HFF-Myc (cell line): ENCODE measurements around the gene SH3PXD2A.

Experiments
- DNase-seq: peaks from one replicate; pipeline ENCODE4 v3.0.0-alpha.2; 2011; ENCODE audit warnings: low read depth; ENCODE audit errors: extremely low read depth
- H3K4me3 ChIP-seq: replicated peaks from 2 replicates; pipeline ENCODE4 v1.5.1; 2011; ENCODE audit warnings: low read depth, mild to moderate bottlenecking, control low read depth, low read length
- TF ChIP-seq, protein P1 (sequence below): IDR thresholded peaks from 2 replicates; pipeline ENCODE4 v1.5.1; 2012; ENCODE audit warnings: mild to moderate bottlenecking, low read depth, low read length, control low read depth; ENCODE audit errors: missing control alignments

The SH3PXD2A gene

DNA sequence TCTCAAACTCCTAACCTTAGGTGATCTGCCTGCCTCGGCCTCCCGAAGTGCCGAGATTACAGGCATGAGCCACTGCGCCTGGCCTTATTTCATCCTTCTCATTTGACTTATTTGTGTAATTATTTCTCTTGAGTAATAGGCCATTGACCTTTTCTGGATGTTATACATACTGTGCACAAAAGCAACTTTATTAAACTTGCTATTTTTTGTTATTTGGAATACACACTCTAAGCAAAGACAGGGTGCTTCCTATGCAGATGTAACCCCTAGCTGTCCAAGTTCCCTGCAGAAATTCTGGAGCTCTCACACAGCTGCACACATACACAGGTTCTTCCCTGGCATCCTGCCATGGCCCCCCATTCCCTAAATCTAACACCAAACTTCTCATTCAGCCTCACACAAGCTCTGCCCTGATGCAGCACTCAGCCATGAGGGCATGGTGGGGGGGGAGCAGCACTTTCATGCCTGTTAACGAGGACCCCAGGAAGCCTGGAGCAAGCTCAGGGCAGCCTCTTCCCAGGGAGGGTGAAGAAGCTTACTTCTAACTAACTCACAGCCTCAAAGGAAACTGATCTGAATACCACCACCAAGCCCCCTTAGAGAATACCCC lies 33.2 kb downstream of the SH3PXD2A start:
- TF ChIP-seq, protein P1, sequence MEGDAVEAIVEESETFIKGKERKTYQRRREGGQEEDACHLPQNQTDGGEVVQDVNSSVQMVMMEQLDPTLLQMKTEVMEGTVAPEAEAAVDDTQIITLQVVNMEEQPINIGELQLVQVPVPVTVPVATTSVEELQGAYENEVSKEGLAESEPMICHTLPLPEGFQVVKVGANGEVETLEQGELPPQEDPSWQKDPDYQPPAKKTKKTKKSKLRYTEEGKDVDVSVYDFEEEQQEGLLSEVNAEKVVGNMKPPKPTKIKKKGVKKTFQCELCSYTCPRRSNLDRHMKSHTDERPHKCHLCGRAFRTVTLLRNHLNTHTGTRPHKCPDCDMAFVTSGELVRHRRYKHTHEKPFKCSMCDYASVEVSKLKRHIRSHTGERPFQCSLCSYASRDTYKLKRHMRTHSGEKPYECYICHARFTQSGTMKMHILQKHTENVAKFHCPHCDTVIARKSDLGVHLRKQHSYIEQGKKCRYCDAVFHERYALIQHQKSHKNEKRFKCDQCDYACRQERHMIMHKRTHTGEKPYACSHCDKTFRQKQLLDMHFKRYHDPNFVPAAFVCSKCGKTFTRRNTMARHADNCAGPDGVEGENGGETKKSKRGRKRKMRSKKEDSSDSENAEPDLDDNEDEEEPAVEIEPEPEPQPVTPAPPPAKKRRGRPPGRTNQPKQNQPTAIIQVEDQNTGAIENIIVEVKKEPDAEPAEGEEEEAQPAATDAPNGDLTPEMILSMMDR: no peak
- no peak for DNase-seq
- H3K4me3 ChIP-seq: no peak overlapping the region

DNA sequence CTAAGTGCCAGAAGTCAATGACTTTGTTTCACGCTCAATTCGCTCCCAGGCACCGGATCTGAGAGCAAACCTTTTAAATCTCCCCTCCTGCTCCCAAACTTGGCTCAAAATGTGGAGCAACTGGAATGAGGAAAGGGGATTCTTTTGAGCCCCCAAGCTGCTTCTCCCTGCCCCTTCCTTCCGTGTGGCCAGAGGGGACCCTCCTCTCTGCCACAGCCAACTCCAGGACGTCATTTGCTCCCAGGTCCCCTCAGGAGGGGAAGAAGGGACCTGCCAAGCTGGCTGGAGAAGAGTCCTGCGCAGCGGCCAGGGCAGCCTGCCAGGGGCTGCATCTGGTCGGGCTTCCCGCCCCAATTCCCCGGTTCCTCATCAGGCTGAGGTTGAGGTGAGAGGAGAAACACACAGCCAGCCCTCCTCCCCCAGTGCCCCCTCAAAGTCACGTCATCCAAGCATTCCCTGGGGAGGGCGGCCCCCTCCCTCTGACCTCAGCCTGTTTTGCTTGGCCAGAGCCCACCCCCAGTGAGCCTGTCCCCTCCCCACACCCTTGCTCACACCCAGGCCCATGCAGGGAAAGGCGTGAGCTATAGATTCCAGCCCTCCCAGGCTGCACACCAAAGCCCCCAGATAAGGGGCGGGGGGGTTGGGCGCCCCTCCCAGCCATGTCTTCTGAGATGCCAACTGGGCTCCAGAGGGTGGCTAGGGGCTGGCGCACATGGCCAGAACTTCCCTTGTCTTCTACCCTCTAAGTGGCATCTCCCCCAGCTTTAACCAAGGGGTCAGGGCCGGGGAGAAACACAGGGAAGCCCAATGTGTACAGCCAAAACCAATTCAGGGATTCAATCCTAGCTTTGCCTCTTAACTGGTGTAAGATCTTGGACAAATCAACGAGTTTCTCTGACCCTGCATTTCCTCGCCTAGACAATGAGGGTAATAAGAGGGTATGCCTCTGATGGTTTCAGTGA lies 35.0 kb downstream of the SH3PXD2A start:
- TF ChIP-seq, protein P1: no peak
- DNase-seq: no peak
- H3K4me3 ChIP-seq: no peak overlapping the region

DNA sequence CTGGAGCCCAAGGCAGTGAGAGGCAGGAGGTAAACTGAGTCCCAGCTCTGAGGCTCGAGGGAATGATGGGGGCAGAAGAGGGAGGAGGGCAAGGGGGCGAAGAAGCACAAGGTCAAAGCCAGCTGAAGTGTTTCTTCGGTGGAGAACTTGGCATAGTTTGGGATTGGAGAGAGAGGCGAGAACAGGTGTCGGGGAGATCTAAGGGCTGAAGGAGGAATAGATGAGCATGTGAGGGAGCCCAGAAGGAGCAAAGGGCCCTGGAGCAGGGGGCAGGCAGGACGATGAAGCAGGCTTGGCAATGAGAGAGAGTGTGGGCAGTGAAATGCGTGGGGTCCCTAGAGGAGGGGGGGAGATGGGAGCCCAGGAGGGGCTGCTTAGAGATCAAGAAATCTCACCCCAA lies 35.9 kb downstream of the SH3PXD2A start:
- TF ChIP-seq, protein P1: no peak
- no peak overlapping the region for H3K4me3 ChIP-seq
- DNase-seq: no peak

DNA sequence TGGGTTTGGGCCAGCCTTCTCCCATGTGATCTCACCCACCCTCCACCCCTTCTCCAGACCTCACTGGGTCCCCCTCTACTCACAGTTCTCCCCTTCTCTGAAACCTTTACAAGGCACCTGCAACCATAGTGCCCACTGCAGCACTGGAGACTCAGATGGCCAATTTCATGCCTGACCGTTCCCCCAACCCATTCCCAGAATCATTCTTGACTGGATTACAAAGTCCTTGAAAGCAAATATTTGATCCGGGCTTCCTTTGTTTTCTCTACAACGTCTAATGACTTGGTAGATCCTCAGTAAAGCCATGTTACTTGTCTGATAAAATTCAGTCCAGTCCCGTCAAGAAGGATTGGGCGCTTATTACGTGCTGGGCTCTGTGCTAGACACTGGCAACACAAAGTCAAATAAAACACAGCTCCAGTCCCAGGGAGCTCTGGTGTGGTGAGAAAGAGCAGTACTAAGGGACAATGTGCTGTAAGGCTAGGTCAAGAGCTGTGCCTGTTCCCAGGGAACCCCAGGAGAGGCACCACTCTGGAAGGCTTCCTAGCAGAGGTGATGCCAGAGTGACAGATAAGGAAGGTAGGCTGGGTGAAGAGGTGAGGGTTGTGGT lies 36.5 kb downstream of the SH3PXD2A start:
- no peak overlapping the region for H3K4me3 ChIP-seq
- DNase-seq: no peak
- TF ChIP-seq, protein P1: no peak

DNA sequence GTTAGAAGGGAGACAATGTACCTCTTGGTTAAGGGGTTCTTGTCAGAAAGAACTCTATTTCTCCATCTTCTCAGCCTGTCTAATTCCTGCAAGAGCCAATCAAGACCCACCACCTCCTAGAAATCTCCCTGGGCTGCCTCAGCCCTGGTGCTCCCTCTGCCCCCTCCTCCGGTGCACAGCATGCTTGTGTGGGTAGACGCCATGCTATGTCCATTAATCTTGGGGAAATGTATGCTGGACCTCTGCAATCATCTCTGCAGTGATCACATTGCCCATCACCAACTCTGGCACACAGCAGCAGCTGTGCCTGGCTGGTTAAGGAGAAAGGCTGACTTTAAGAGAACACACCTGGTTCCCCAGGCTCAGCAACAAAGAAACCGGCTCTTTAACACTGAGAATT lies 37.3 kb downstream of the SH3PXD2A start:
- TF ChIP-seq, protein P1: no peak

DNA sequence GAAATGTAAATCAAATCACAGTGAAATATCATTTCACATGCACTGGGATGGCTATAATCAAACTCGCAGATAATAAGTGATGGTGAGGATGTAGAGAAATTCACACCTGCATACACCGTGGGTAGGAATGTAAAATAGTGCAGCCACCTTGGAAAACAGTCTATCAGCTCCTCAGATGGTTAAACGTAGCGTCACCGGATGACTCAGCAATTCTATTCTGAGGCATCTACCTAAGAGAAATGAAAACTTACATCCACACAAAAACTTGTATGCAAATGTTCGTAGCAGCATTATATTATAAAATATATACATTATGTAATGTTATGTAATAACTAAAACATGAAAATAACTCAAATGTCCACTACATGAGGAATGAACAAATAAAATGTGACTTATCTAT lies 38.9 kb downstream of the SH3PXD2A start:
- TF ChIP-seq, protein P1: no peak
- no peak overlapping the region for H3K4me3 ChIP-seq
- no peak for DNase-seq

More for the DNA sequence above, 37.3 kb downstream of the SH3PXD2A start:
- no peak overlapping the region for H3K4me3 ChIP-seq
- no peak for DNase-seq
